ENCODE measurements around the gene PTF1A.

- TF ChIP-seq, protein P1, sequence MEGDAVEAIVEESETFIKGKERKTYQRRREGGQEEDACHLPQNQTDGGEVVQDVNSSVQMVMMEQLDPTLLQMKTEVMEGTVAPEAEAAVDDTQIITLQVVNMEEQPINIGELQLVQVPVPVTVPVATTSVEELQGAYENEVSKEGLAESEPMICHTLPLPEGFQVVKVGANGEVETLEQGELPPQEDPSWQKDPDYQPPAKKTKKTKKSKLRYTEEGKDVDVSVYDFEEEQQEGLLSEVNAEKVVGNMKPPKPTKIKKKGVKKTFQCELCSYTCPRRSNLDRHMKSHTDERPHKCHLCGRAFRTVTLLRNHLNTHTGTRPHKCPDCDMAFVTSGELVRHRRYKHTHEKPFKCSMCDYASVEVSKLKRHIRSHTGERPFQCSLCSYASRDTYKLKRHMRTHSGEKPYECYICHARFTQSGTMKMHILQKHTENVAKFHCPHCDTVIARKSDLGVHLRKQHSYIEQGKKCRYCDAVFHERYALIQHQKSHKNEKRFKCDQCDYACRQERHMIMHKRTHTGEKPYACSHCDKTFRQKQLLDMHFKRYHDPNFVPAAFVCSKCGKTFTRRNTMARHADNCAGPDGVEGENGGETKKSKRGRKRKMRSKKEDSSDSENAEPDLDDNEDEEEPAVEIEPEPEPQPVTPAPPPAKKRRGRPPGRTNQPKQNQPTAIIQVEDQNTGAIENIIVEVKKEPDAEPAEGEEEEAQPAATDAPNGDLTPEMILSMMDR (optimal IDR thresholded peaks at IDR 0.05 in 1 of 3, IDR thresholded peaks at IDR 0.05 in 1 of 3, conservative IDR thresholded peaks at IDR 0.05 in 1 of 3; ENCODE audit: extremely low read depth in 1 of 3, insufficient read depth in 2 of 3, low read length in 3 of 3) = no peak
- TF ChIP-seq EZH2 (IDR thresholded peaks at IDR 0.05; ENCODE audit: low read length) = no peak
These were observed 5.9 kb upstream of the PTF1A start for GRCh38 chr10:23186178-23186577.

Data from keratinocyte (primary cell).